ENCODE results near the gene KIF6.
A peak's percentile ranks its signal among the peaks of the same experiment; 100 is the strongest.

Gene KIF6

GRCh38 chr6:39335780-39336545 lies 389.2 kb downstream of the KIF6 start:
- DNase-seq (ENCODE audit: insufficient read length, low spot score) = peak; percentile 46
- FAIRE-seq = peak; percentile 48

GRCh38 chr6:39333644-39334438 lies 391.4 kb downstream of the KIF6 start:
- DNase-seq (ENCODE audit: insufficient read length, low spot score) = no peak
- FAIRE-seq = no peak

- no peak for DNase-seq (ENCODE audit: insufficient read length, low spot score)
Observed at GRCh38 chr6:39330476-39330875, 394.7 kb downstream of the KIF6 start.

GRCh38 chr6:39330057-39330456 lies 395.2 kb downstream of the KIF6 start:
- DNase-seq (ENCODE audit: insufficient read length, low spot score) (peak; percentile 57), FAIRE-seq (peak; percentile 8)

More at GRCh38 chr6:39330476-39330875, 394.7 kb downstream of the KIF6 start:
- FAIRE-seq = no peak

- DNase-seq (ENCODE audit: insufficient read length, low spot score) (no peak), FAIRE-seq (no peak)
Observed at GRCh38 chr6:39328066-39328465, 397.1 kb downstream of the KIF6 start.

GRCh38 chr6:39327507-39327906 lies 397.7 kb downstream of the KIF6 start:
- FAIRE-seq = no peak
- no peak for DNase-seq (ENCODE audit: insufficient read length, low spot score)

GRCh38 chr6:39322306-39322850 lies 402.8 kb downstream of the KIF6 start, which contains the start of gene KCNK16:
TSS of gene KCNK16 (minus strand) at chr6:39322702. CDS start at chr6:39322540, 162 bp downstream.
- FAIRE-seq (no peak), DNase-seq (ENCODE audit: insufficient read length, low spot score) (no peak)

- DNase-seq (ENCODE audit: insufficient read length, low spot score) (no peak), FAIRE-seq (no peak)
Observed at GRCh38 chr6:39321761-39322160, 403.4 kb downstream of the KIF6 start.

GRCh38 chr6:39320363-39320984 lies 404.7 kb downstream of the KIF6 start:
- FAIRE-seq (no peak), DNase-seq (ENCODE audit: insufficient read length, low spot score) (no peak)

- DNase-seq (ENCODE audit: insufficient read length, low spot score) (no peak), FAIRE-seq (no peak)
Observed at GRCh38 chr6:39319621-39320362, 405.4 kb downstream of the KIF6 start.

GRCh38 chr6:39317256-39317655 lies 408.0 kb downstream of the KIF6 start:
- FAIRE-seq (no peak), DNase-seq (ENCODE audit: insufficient read length, low spot score) (no peak)

- no peak for DNase-seq (ENCODE audit: insufficient read length, low spot score)
Observed at GRCh38 chr6:39314273-39314795, 410.9 kb downstream of the KIF6 start, which contains the start of gene KCNK17. TSS of gene KCNK17 (minus strand) at chr6:39314419. CDS start at chr6:39314320, 99 bp downstream.

GRCh38 chr6:39313526-39314272 lies 411.5 kb downstream of the KIF6 start:
- no peak for DNase-seq (ENCODE audit: insufficient read length, low spot score)
- no peak for FAIRE-seq

More at GRCh38 chr6:39314273-39314795, 410.9 kb downstream of the KIF6 start, which contains the start of gene KCNK17:
- FAIRE-seq = no peak

- DNase-seq (ENCODE audit: insufficient read length, low spot score) (no peak), FAIRE-seq (no peak)
Observed at GRCh38 chr6:39312912-39313525, 412.2 kb downstream of the KIF6 start.

GRCh38 chr6:39310542-39310941 lies 414.7 kb downstream of the KIF6 start:
- FAIRE-seq (no peak), DNase-seq (ENCODE audit: insufficient read length, low spot score) (no peak)

GRCh38 chr6:39309942-39310531 lies 415.2 kb downstream of the KIF6 start:
- DNase-seq (ENCODE audit: insufficient read length, low spot score) = peak; percentile 75
- FAIRE-seq = peak; percentile 11

- no peak for DNase-seq (ENCODE audit: insufficient read length, low spot score)
- FAIRE-seq = no peak
Observed at GRCh38 chr6:39307462-39307861, 417.7 kb downstream of the KIF6 start.

- DNase-seq (ENCODE audit: insufficient read length, low spot score) (no peak), FAIRE-seq (no peak)
Observed at GRCh38 chr6:39304951-39305350, 420.3 kb downstream of the KIF6 start.

Measured in GM19239 (cell line).